IMR-90 (cell line): Measurements from ENCODE around the gene SLC6A13. TPM values are rescaled to one million over a fixed set of nuclear protein-coding genes. Genes with fewer than 3 reads are reported as not detected.

ENCODE experiments used
- ATAC-seq: fragments of 200-7000 bp; cut with Tn5 transposase; 2 replicates; pipeline ENCODE4 v1.9.1; 2020; ENCODE audit warnings: low read depth, mild to moderate bottlenecking, moderate library complexity
- BruUV-seq: library from RNA; stranded (reverse); fragments of 400-500 nt; replicated peaks from 2 replicates; lab custom pipeline; 2021; lab: Mats Ljungman, UMichigan
- CTCF ChIA-PET: fragments of 300-600 bp; formaldehyde crosslinking; extraction: SDS; loops from one replicate; lab custom pipeline; 2021; ENCODE audit warnings: antibody characterized with exemption; lab: Yijun Ruan, JAX
- POLR2A ChIA-PET: fragments of 300-600 bp; sonication (Branson Sonifier 250); formaldehyde crosslinking; loops from one replicate; lab custom pipeline; 2022; ENCODE audit warnings: antibody characterized with exemption; ENCODE audit not compliant: unreplicated experiment; lab: Charles Lee
- DNase-seq: peaks from one replicate; pipeline ENCODE4 v3.0.0; 2013
- H2AFZ ChIP-seq: replicated peaks from 2 replicates; pipeline ENCODE3; 2013; ENCODE audit warnings: low read length, mild to moderate bottlenecking; ENCODE audit not compliant: poor library complexity
- H2AK5ac ChIP-seq: 2 replicates; pipeline ENCODE4 v1.6.1; 2013; ENCODE audit warnings: low read depth, low read length, inconsistent platforms
- H2AK9ac ChIP-seq: replicated peaks from 2 replicates; pipeline ENCODE3; 2013; ENCODE audit warnings: mild to moderate bottlenecking, low read depth, low read length, moderate library complexity; ENCODE audit not compliant: poor library complexity
- H2BK120ac ChIP-seq: 2 replicates; pipeline ENCODE4 v1.6.1; 2013; ENCODE audit warnings: low read depth, low read length, inconsistent platforms
- H2BK15ac ChIP-seq: 3 replicates; pipeline ENCODE4 v1.6.1; 2013; ENCODE audit warnings: low read depth, low read length, inconsistent platforms
- H2BK20ac ChIP-seq: 2 replicates; pipeline ENCODE4 v1.6.1; 2013; ENCODE audit warnings: low read depth, mild to moderate bottlenecking, inconsistent platforms, low read length, moderate library complexity
- H2BK5ac ChIP-seq: 2 replicates; pipeline ENCODE4 v1.6.1; 2013; ENCODE audit warnings: mild to moderate bottlenecking, low read depth, low read length, inconsistent platforms; ENCODE audit not compliant: poor library complexity, severe bottlenecking
- H3K14ac ChIP-seq: replicated peaks from 2 replicates; pipeline ENCODE4 v1.6.1; 2013; ENCODE audit warnings: low read depth, low read length, inconsistent platforms
- H3K18ac ChIP-seq: 2 replicates; pipeline ENCODE4 v1.6.1; 2013; ENCODE audit warnings: low read depth, low read length, control low read depth
- H3K23ac ChIP-seq: 2 replicates; pipeline ENCODE4 v1.6.1; 2013; ENCODE audit warnings: low read depth, low read length, inconsistent platforms
- H3K27ac ChIP-seq: 2 replicates; pipeline ENCODE4 v1.5.1; 2013; ENCODE audit warnings: mild to moderate bottlenecking, control low read depth, low read length; ENCODE audit not compliant: insufficient read depth
- H3K27me3 ChIP-seq: 2 replicates; pipeline ENCODE4 v1.6.1; 2013; ENCODE audit warnings: low read length; ENCODE audit not compliant: control insufficient read depth, insufficient read depth
- H3K36me3 ChIP-seq: 2 replicates; pipeline ENCODE4 v1.6.1; 2013; ENCODE audit warnings: low read length, mixed read lengths; ENCODE audit not compliant: control insufficient read depth, insufficient read depth
- H3K4ac ChIP-seq: 2 replicates; pipeline ENCODE4 v1.6.1; 2013; ENCODE audit warnings: low read depth, low read length, inconsistent platforms
- H3K4me1 ChIP-seq: 2 replicates; pipeline ENCODE4 v1.6.1; 2013; ENCODE audit warnings: low read length, mixed read lengths; ENCODE audit not compliant: control insufficient read depth, insufficient read depth
- H3K4me2 ChIP-seq: 2 replicates; pipeline ENCODE4 v1.6.1; 2013; ENCODE audit warnings: low read depth, mild to moderate bottlenecking, control low read depth, low read length, moderate library complexity
- H3K4me3 ChIP-seq: 2 replicates; pipeline ENCODE4 v1.5.1; 2013; ENCODE audit warnings: low read depth, mild to moderate bottlenecking, control low read depth, low read length, moderate library complexity; ENCODE audit not compliant: insufficient read depth
- H3K56ac ChIP-seq: 2 replicates; pipeline ENCODE4 v1.6.1; 2013; ENCODE audit warnings: low read length, inconsistent platforms; ENCODE audit not compliant: insufficient read depth; ENCODE audit errors: extremely low read depth
- H3K79me1 ChIP-seq, 2 experiments: 2 replicates each; pipeline ENCODE4 v1.6.1; 2013; ENCODE audit warnings: low read length in 2 of 2, inconsistent platforms in 1 of 2, low read depth in 1 of 2
- H3K9ac ChIP-seq: 2 replicates; pipeline ENCODE4 v1.6.1; 2013; ENCODE audit warnings: low read depth, low read length, control low read depth
- H3K9me1 ChIP-seq: 2 replicates; pipeline ENCODE4 v1.6.1; 2013; ENCODE audit warnings: low read length, inconsistent platforms; ENCODE audit not compliant: insufficient read depth
- H3K9me3 ChIP-seq: 2 replicates; pipeline ENCODE4 v1.6.1; 2013; ENCODE audit warnings: low read length; ENCODE audit not compliant: control insufficient read depth, insufficient read depth
- H4K20me1 ChIP-seq: 2 replicates; pipeline ENCODE4 v1.6.1; 2013; ENCODE audit warnings: low read length, inconsistent platforms; ENCODE audit not compliant: insufficient read depth
- H4K5ac ChIP-seq: 2 replicates; pipeline ENCODE4 v1.6.1; 2013; ENCODE audit warnings: mild to moderate bottlenecking, low read depth, low read length, control low read depth
- H4K8ac ChIP-seq, 2 experiments: 2 replicates each; pipeline ENCODE4 v1.6.1; 2013; ENCODE audit warnings: low read depth in 2 of 2, low read length in 2 of 2, control low read depth in 1 of 2, inconsistent platforms in 1 of 2
- H4K91ac ChIP-seq: 2 replicates; pipeline ENCODE4 v1.6.1; 2013; ENCODE audit warnings: low read depth, low read length, inconsistent platforms; ENCODE audit not compliant: insufficient read depth
- BHLHE40 ChIP-seq: fragments of 150-350 bp; IDR thresholded peaks from 2 replicates; pipeline ENCODE4 v1.6.1; 2016; ENCODE audit warnings: mild to moderate bottlenecking, low read depth, low read length
- CEBPB ChIP-seq: IDR thresholded peaks from 2 replicates; pipeline ENCODE4 v1.6.1; 2012; ENCODE audit warnings: low read depth, low read length, improper control_type of control experiment
- CHD1 ChIP-seq: IDR thresholded peaks from 2 replicates; pipeline ENCODE4 v1.6.1; 2012; ENCODE audit warnings: low read depth, low read length, improper control_type of control experiment
- FOS ChIP-seq: fragments of 150-350 bp; IDR thresholded peaks from 2 replicates; pipeline ENCODE4 v1.6.1; 2016; ENCODE audit warnings: low read depth, low read length
- MAFK ChIP-seq: IDR thresholded peaks from 2 replicates; pipeline ENCODE4 v1.6.1; 2012; ENCODE audit warnings: low read depth, low read length, improper control_type of control experiment
- MAZ ChIP-seq: IDR thresholded peaks from 2 replicates; pipeline ENCODE4 v1.6.1; 2012; ENCODE audit warnings: low read depth, mild to moderate bottlenecking, low read length, improper control_type of control experiment, moderate library complexity, borderline replicate concordance
- MXI1 ChIP-seq: IDR thresholded peaks from 2 replicates; pipeline ENCODE4 v1.6.1; 2012; ENCODE audit warnings: low read depth, mild to moderate bottlenecking, low read length, moderate library complexity, borderline replicate concordance
- NFE2L2 ChIP-seq: fragments of 150-350 bp; IDR thresholded peaks from 2 replicates; pipeline ENCODE4 v1.6.1; 2016; ENCODE audit warnings: low read depth, mild to moderate bottlenecking, low read length
- POLR2A ChIP-seq: IDR thresholded peaks from 2 replicates; pipeline ENCODE4 v1.6.1; 2012; ENCODE audit warnings: mild to moderate bottlenecking, low read depth, low read length
- RAD21 ChIP-seq: IDR thresholded peaks from 2 replicates; pipeline ENCODE4 v1.6.1; 2012; ENCODE audit warnings: low read length, improper control_type of control experiment
- RCOR1 ChIP-seq: IDR thresholded peaks from 2 replicates; pipeline ENCODE4 v1.6.1; 2012; ENCODE audit warnings: mild to moderate bottlenecking, low read length, improper control_type of control experiment; ENCODE audit not compliant: insufficient replicate concordance
- RFX5 ChIP-seq: IDR thresholded peaks from 2 replicates; pipeline ENCODE4 v1.8.0; 2012; ENCODE audit warnings: low read depth, mild to moderate bottlenecking, low read length, moderate library complexity
- SMC3 ChIP-seq: fragments of 150-350 bp; IDR thresholded peaks from 2 replicates; pipeline ENCODE4 v1.6.1; 2016; ENCODE audit warnings: low read depth, mild to moderate bottlenecking, antibody characterized with exemption, low read length, moderate library complexity
- WGBS, 2 experiments: methylation state at CpG; one replicate each; pipeline versions ENCODE4 v1.1.5 to v1.1.7; 2013; ENCODE audit warnings: missing lambda C conversion rate in 2 of 2; ENCODE audit not compliant: insufficient read length in 1 of 2; ENCODE audit errors: extremely low coverage in 2 of 2; 5-methylcytosine and 5-hydroxymethylcytosine counted together
- dilution Hi-C: fragments of 300-500 bp; cut with HindIII; formaldehyde crosslinking; loops from one replicate; pipeline ENCODE4 v1.14.3; 2018; ENCODE audit warnings: low sequenced_read_pairs; ENCODE audit not compliant: unreplicated experiment
- in situ Hi-C: fragments of 300-500 bp; cut with MboI; formaldehyde crosslinking; loops from 3 replicates; pipeline ENCODE4 v1.14.3; 2019; ENCODE audit warnings: low sequenced_read_pairs, inconsistent platforms, mixed read lengths
- intact Hi-C: fragments of 100-400 bp; cut with micrococcal nuclease; formaldehyde crosslinking; loops from 2 replicates; pipeline ENCODE4 v1.10.0; 2022
- polyA plus RNA-seq, 3 experiments: library from polyadenylated mRNA; depleted of rRNA; stranded (reverse); fragments of >200 nt; gene quantifications; 2 replicates each; pipeline ENCODE4 v1.2.3, GENCODE V29; 2012; ENCODE audit warnings: low replicate concordance in 1 of 3
- total RNA-seq: library from RNA; depleted of rRNA; stranded (reverse); fragments of >200 nt; gene quantifications from 2 replicates; pipeline ENCODE4 v1.2.3, GENCODE V29; 2012
- TF ChIP-seq, protein P1 (sequence below): conservative IDR thresholded peaks from 2 replicates; pipeline ENCODE4 v1.5.1; 2012; ENCODE audit warnings: mild to moderate bottlenecking, low read depth, low read length, improper control_type of control experiment
- TF ChIP-seq, protein P2 (sequence below): fragments of 150-350 bp; IDR thresholded peaks from 2 replicates; pipeline ENCODE4 v1.6.1; 2017; ENCODE audit warnings: mild to moderate bottlenecking, antibody characterized with exemption, low read length, low read depth

Gene SLC6A13
- total and polyA plus RNA-seq, 2 of the 4 experiments (the other 2 are of a cell fraction) = under 0.01 to 0.10 TPM

- no peak overlapping the region for H2AFZ ChIP-seq
- no peak overlapping the region for H3K4me3 ChIP-seq
- no peak overlapping the region for H2BK120ac ChIP-seq
- WGBS, 2 experiments = no CpG with 5 or more reads among the region's 3 CpGs
- H2BK5ac ChIP-seq = no peak overlapping the region
- in situ Hi-C loops (no loop called here), intact Hi-C loops (no loop called here), dilution Hi-C loops (no loop called here)
- ATAC-seq (no peak), DNase-seq (no peak)
- no peaks in the 10 kb centered on the region for H3K9me1 ChIP-seq
- no peak overlapping the region for H3K9ac ChIP-seq
- H3K4me2 ChIP-seq = no peak overlapping the region
- no peaks in the 10 kb centered on the region for H4K20me1 ChIP-seq
- no peak overlapping the region for H3K27ac ChIP-seq
- ChIA-PET POLR2A (no interaction called here), CTCF (no interaction called here)
- no peaks in the 10 kb centered on the region for H3K9me3 ChIP-seq
- H2BK15ac ChIP-seq = no peak overlapping the region
- no peak overlapping the region for H3K23ac ChIP-seq
- no peak overlapping the region for H4K5ac ChIP-seq
- H3K36me3 ChIP-seq = no peaks in the 10 kb centered on the region
- BruUV-seq = no TSS peak
- TF ChIP-seq CHD1 (no peak), POLR2A (no peak), FOS (no peak), RAD21 (no peak), NFE2L2 (no peak), SMC3 (no peak), RCOR1 (no peak), MAZ (no peak), BHLHE40 (no peak), MXI1 (no peak), RFX5 (no peak), CEBPB (no peak), MAFK (no peak)
- TF ChIP-seq, protein P1, sequence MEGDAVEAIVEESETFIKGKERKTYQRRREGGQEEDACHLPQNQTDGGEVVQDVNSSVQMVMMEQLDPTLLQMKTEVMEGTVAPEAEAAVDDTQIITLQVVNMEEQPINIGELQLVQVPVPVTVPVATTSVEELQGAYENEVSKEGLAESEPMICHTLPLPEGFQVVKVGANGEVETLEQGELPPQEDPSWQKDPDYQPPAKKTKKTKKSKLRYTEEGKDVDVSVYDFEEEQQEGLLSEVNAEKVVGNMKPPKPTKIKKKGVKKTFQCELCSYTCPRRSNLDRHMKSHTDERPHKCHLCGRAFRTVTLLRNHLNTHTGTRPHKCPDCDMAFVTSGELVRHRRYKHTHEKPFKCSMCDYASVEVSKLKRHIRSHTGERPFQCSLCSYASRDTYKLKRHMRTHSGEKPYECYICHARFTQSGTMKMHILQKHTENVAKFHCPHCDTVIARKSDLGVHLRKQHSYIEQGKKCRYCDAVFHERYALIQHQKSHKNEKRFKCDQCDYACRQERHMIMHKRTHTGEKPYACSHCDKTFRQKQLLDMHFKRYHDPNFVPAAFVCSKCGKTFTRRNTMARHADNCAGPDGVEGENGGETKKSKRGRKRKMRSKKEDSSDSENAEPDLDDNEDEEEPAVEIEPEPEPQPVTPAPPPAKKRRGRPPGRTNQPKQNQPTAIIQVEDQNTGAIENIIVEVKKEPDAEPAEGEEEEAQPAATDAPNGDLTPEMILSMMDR = no peak
- TF ChIP-seq, protein P2, sequence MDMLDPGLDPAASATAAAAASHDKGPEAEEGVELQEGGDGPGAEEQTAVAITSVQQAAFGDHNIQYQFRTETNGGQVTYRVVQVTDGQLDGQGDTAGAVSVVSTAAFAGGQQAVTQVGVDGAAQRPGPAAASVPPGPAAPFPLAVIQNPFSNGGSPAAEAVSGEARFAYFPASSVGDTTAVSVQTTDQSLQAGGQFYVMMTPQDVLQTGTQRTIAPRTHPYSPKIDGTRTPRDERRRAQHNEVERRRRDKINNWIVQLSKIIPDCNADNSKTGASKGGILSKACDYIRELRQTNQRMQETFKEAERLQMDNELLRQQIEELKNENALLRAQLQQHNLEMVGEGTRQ = no peak
- H4K8ac ChIP-seq = no peak overlapping the region
- H3K4ac ChIP-seq = no peak overlapping the region
- H3K4me1 ChIP-seq = no peaks in the 10 kb centered on the region
- H3K14ac ChIP-seq = no peak overlapping the region
- H2AK5ac ChIP-seq = no peak overlapping the region
- no peak overlapping the region for H2BK20ac ChIP-seq
- no peak overlapping the region for H2AK9ac ChIP-seq
- no peaks in the 10 kb centered on the region for H3K79me1 ChIP-seq
- H3K56ac ChIP-seq = no peak overlapping the region
- peaks cover 14% of the 10 kb centered on the region for H3K27me3 ChIP-seq
- H4K91ac ChIP-seq = no peak overlapping the region
- H3K18ac ChIP-seq = no peak overlapping the region
Measured at GRCh38 chr12:247271-247670, 15.4 kb downstream of the SLC6A13 start.
